ENCODE data around the gene TLN1.

The TLN1 gene

DNA sequence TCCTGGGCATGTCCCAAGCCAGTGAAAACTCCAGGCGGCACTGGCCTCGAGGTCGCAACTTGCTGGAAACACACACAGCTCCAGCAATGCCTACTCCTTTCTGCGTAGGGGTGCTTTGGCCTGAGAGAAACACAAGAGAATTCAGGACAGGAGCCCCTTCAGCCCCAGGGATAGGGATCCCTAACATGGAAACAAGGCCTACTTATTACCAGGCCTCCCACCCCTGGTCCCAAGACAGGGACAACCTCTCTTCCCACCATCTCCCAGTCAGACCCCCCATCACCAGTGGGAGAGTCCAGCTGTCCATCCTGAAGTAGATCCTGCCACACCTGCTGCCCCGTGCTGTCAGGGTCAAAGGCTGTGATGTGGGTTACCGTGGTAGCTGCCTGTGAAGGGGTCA, 8.2 kb upstream of the TLN1 start:
- H3K4me3 ChIP-seq (replicated peaks; ENCODE audit: low read depth, low read length), result no peak overlapping the region
- no peak for DNase-seq (ENCODE audit: extremely low read depth, low read depth)
- TF ChIP-seq, protein P1, sequence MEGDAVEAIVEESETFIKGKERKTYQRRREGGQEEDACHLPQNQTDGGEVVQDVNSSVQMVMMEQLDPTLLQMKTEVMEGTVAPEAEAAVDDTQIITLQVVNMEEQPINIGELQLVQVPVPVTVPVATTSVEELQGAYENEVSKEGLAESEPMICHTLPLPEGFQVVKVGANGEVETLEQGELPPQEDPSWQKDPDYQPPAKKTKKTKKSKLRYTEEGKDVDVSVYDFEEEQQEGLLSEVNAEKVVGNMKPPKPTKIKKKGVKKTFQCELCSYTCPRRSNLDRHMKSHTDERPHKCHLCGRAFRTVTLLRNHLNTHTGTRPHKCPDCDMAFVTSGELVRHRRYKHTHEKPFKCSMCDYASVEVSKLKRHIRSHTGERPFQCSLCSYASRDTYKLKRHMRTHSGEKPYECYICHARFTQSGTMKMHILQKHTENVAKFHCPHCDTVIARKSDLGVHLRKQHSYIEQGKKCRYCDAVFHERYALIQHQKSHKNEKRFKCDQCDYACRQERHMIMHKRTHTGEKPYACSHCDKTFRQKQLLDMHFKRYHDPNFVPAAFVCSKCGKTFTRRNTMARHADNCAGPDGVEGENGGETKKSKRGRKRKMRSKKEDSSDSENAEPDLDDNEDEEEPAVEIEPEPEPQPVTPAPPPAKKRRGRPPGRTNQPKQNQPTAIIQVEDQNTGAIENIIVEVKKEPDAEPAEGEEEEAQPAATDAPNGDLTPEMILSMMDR (IDR thresholded peaks at IDR 0.05; ENCODE audit: low read depth, low read length, missing control alignments), result no peak

DNA sequence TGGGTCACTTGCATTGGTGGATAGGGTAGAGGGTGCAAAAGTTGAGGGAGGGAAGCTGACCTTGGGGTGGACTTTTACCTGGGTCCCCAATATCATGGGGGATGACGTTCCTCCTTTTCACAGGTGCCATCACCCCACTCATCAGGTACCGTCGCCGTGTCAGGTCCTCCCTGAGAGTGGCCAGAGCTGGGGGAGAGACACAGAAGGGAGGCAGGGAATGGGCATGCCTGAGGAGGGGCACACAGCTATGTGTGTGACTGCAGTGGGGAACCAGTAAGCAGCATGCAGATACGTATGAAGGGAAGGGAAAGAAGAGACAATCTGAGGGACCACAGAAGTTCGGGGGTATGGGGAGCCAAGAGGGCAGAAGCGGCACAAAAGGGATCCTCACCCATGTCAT, 6.9 kb upstream of the TLN1 start:
- H3K4me3 ChIP-seq (replicated peaks; ENCODE audit: low read depth, low read length), result no peak overlapping the region
- TF ChIP-seq, protein P1 (IDR thresholded peaks at IDR 0.05; ENCODE audit: low read depth, low read length, missing control alignments), result no peak
- DNase-seq (ENCODE audit: extremely low read depth, low read depth), result no peak

DNA sequence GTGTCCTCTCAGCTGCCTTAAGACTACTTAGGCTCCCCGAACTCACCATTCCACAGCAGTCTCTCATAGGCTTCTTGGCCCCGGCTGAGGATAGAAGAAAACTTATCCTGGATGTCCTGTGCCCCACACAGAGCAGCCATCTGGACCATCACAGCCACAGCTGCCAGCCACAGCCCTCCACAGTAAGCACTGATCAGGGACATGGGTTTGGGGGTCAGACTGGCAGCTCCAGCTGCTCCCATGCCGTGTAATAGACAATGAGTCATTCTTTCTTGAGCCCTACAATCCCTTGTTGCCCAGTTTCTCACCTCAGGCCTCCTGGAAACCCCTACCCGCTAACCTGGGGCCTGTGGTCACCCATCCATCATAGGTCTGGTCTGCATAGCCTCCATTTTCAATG, 6.2 kb upstream of the TLN1 start:
- no peak overlapping the region for H3K4me3 ChIP-seq (replicated peaks; ENCODE audit: low read depth, low read length)
- DNase-seq (ENCODE audit: extremely low read depth, low read depth), result no peak
- TF ChIP-seq, protein P1 (IDR thresholded peaks at IDR 0.05; ENCODE audit: low read depth, low read length, missing control alignments), result no peak

DNA sequence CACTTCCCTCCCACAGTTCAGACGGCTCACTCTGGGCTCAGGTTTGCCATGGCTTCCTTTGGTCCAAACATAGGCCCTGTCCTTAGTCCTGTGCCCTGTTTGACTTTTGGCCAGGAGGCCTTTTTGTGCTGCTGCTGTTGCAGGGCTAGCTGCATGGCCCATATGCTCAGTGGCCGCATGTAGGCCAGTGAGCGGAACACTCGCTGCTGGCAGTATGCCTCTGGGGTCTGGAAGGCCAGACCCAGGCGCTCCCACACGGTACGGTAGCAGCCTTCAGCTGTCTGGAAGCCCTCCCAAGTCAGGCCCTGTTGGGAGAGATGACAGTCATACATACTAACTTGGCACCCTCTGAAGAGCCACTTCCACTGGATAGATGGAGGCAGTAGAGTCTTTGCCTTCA, 5.1 kb upstream of the TLN1 start:
- no peak overlapping the region for H3K4me3 ChIP-seq (replicated peaks; ENCODE audit: low read depth, low read length)
- TF ChIP-seq, protein P1 (IDR thresholded peaks at IDR 0.05; ENCODE audit: low read depth, low read length, missing control alignments), result no peak
- no peak for DNase-seq (ENCODE audit: extremely low read depth, low read depth)

DNA sequence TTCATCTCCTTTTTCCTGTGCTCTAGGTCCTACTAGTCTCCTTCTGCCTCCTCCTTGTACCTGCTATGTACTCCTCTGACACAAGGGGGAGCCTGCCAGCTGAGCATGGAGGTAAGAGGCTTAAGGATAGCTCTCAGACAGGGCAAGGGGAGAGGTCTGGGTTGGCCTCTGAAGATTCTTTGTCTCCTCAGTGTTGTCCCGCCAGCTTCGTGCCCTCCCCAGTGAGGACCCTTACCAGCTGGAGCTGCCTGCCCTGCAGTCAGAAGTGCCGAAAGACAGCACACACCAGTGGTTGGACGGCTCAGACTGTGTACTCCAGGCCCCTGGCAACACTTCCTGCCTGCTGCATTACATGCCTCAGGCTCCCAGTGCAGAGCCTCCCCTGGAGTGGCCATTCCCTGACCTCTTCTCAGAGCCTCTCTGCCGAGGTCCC, 4.2 kb upstream of the TLN1 start:
- TF ChIP-seq, protein P1 (IDR thresholded peaks at IDR 0.05; ENCODE audit: low read depth, low read length, missing control alignments), result peak; percentile 90
- H3K4me3 ChIP-seq (replicated peaks; ENCODE audit: low read depth, low read length), result no peak overlapping the region
- DNase-seq (ENCODE audit: extremely low read depth, low read depth), result no peak

DNA sequence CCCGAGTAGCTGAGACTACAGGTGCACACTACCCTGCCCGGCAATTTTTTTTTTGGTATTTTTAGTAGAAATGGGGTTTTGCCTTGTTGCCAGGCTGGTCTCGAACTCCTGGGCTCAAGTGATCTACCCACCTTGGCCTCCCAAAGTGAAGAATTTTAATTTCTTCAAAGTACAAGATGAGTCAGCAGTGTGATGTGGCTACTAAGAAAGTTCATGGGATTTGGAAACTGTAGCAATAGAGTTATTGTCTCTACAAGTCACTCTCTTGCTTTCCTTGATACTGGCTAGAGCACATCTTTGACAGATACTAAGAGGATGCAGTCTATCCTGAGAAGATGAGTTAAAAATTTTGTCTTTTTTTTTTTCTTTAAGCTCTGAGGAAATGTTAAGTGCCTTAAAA, 2.1 kb upstream of the TLN1 start:
- no peak for DNase-seq (ENCODE audit: extremely low read depth, low read depth)
- TF ChIP-seq, protein P1 (IDR thresholded peaks at IDR 0.05; ENCODE audit: low read depth, low read length, missing control alignments), result no peak
- H3K4me3 ChIP-seq (replicated peaks; ENCODE audit: low read depth, low read length), result no peak overlapping the region

DNA sequence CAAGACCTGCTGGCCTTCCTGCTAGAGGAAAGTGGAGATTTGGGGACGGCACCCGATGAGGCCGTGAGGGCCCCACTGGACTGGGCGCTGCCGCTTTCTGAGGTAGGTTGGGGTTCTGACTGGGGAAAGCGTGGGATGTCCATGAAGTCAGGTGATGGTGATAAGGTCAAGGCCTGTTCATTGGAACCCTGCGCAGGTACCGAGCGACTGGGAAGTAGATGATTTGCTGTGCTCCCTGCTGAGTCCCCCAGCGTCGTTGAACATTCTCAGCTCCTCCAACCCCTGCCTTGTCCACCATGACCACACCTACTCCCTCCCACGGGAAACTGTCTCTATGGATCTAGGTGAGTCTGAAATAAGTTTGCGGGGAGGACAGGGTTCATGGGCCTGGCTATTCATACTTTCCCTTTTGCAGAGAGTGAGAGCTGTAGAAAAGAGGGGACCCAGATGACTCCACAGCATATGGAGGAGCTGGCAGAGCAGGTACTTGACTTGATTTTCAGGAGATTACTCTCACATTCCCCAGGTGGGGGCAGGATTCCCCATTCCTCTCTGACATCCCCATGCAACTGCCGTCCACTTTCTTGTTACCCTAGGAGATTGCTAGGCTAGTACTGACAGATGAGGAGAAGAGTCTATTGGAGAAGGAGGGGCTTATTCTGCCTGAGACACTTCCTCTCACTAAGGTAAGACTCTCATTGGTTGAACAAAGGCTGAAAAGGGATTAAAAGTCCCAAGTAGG, 976 bp upstream of the TLN1 start:
- TF ChIP-seq, protein P1 (IDR thresholded peaks at IDR 0.05; ENCODE audit: low read depth, low read length, missing control alignments), result no peak
- H3K4me3 ChIP-seq (replicated peaks; ENCODE audit: low read depth, low read length), result peak overlapping the region; percentile 83
- DNase-seq (ENCODE audit: extremely low read depth, low read depth), result no peak
